Measurements from ENCODE around the gene SLC34A1.
"Not testable (repeated sequence)": the region's sequence is repeated elsewhere in the genome, so short reads cannot be mapped to it uniquely, and the experiment has no call there.

SLC34A1 gene, protein sequence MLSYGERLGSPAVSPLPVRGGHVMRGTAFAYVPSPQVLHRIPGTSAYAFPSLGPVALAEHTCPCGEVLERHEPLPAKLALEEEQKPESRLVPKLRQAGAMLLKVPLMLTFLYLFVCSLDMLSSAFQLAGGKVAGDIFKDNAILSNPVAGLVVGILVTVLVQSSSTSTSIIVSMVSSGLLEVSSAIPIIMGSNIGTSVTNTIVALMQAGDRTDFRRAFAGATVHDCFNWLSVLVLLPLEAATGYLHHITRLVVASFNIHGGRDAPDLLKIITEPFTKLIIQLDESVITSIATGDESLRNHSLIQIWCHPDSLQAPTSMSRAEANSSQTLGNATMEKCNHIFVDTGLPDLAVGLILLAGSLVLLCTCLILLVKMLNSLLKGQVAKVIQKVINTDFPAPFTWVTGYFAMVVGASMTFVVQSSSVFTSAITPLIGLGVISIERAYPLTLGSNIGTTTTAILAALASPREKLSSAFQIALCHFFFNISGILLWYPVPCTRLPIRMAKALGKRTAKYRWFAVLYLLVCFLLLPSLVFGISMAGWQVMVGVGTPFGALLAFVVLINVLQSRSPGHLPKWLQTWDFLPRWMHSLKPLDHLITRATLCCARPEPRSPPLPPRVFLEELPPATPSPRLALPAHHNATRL

DNA sequence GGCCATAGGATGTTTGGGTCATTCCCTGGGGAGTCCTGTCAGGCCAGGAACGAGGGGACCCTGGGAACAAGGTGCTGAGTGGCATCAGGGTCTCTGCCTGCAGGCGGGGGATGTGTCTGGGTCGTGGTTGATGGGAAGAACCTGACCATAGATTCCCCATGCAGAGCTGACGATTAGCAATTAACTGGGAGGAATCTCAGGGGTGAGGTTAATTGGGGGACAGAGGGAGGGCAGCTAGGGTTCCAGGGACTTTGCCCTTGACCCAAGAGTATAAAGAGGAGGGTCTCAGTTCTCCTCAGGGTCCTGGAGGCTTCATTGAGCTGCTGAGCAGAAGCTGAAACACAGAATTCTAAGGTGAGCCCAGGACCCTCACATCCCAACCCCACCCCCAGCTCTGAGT is at the start of gene SLC34A1:
SLC34A1 (plus strand) TSS at position 301 of the 400 bp plus-strand sequence. CDS start 1,308 bp downstream, outside the sequence.
- DNase-seq (ENCODE audit: low read depth), result no peak

DNA sequence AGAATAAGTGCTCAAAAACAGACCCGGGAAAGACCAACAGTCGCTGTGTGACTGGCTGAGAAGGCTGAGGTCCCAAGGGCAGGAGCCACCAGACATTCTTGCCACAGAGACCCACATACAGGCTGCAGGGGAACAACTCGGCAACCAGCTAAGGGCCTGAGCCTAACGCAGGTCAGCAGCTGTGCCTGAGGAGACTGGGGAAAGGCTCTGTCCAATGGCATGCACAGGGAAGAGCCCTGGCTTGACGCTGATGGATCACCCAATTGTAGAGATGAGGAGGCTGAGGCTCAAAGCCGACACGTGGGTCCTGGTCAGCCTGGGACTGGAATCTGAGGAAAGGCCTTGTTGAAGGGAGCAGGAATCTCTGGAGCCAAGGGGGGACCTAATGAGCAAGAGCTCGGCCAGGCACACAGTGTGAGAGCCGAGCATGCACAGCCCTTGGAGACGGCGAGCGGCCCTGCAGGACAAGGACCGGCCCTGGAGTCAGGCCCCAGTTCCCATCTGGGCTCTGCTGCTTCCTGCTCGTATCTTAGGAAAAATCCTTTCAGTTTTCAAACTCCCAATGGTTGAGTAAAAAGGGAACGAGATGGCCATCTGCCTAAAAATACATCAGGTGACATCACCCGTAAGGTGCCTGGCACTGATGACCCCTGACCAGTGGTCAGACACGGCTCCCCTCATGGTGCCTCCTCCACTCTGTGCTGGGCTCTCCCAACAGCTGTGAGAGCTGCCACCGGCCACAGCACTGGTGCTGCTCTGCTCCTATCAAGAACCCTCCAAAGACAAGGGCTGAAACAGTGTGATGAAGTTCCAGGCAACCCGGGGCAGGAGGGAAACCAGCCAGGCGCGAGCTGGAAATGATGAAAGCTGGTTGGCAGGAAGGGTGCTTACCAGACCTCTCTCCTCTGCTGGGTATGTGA is 49.2 kb upstream of the SLC34A1 start:
- no peak for DNase-seq (ENCODE audit: low read depth)

DNA sequence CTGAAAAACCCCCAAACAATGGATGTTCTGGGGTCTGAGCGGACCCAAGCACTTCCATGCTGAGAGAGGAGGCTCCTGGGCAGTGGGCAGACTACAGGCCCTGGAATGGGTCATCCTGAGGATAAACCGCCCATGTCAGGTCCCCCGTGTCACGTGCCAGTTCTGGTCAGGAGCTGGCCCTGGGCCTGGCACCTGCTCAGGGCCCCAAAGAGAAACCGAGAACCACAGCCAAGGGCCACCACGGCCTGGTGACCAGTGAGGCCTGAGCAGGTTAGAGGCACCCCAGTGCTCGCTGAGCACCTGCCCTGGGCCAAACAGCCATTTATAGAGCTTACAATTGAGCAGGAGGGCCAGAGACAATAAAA is 48.6 kb upstream of the SLC34A1 start:
- DNase-seq (ENCODE audit: low read depth), result no peak

DNA sequence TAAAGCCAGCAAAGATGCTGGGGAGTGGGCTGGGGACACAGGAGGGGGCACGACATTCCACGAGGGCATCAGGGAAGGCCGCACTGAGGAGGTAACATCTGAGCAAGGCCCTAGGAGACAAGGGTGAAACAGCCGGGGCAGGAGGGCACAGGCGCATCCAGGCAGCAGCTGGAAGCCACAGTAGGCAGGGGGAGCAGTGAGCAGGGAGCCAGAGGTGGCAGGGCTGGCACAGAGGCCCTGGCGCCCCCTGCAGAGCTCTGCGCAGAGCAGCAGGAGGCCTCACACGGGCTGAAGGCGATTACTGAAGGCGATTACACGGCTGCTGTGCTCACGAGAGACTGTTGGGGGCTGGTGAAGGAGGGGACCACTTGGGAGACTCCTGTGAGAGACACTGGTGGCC is 48.1 kb upstream of the SLC34A1 start:
- DNase-seq (ENCODE audit: low read depth), result no peak

DNA sequence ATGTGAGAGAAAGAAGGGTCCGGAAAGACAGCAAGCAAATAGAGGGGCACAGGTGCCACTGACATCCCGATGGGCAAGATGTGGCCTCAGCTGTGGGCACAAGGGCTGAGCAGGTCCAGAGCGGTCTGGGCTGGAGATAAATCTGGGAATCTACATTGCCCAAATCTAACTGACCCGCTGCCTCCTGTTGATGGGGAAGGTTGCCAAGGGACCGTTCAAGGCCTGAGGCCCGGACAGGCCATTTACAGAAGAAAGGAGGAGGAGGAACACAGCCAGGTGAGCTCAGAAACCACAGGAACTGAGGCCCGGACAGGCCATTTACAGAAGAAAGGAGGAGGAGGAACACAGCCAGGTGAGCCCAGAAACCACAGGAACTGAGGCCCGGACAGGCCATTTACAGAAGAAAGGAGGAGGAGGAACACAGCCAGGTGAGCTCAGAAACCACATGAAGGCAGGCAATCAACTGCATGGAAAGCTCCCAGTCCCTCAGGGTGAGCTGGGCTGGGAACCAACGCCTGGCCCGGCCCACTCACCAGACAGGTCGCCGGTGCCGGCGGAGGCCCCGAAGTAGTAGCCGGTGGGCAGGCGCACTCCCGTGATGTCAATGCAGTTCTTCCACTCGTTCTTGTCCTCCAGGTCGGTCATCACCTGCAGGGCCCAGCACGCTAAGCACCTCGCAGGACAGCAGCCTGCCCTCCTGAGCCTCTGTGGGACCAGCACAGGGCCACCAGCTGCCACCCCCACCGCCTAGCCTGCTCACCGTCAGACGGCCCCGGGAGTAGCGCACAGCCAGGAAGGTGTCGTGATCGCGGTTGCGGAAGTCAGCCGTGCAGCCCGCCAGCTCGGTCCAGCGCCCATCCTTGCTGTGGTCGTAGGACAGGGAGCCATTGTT is 47.4 kb upstream of the SLC34A1 start:
- no peak for DNase-seq (ENCODE audit: low read depth)

DNA sequence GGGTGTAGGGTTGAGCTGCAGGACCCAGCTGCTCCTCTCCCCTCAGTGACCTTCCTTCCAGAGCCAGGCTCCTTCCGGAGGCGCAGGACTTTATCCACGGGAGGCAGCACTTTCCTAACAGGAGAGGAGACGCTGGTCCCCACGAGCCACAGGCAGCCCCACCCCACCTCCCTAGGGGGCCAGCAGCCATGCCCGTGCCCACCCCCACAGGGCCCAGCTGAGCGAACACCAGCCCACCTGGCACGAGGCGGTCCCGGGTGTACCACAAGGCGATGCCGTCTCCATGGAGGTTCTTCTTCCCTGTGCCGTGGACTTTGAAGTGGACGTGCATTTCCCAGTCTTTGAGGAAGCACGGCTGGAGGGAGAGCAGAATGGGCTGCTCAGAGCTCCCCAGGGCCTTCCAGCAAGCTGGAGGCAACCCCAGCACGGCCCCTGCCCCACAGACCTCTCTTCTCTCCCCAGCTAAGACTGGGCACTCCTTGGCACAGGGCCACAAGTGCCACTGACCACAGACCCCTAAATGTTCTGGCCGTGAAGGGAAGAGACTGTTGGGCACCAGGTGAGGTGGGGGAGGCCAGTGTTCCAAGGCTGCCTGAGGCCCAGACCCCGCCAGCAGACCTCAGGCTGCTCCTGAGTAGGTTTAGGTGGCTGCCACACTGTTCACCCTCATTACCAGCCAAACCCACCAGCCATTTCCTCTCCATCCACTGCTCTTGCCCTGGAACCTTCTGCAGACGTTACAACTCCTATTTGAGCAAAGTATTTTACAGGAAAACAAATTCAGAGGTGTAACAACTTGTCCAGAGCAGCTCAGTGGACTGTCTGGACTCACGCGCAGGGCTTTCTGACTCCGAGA is 45.8 kb upstream of the SLC34A1 start:
- no peak for DNase-seq (ENCODE audit: low read depth)

DNA sequence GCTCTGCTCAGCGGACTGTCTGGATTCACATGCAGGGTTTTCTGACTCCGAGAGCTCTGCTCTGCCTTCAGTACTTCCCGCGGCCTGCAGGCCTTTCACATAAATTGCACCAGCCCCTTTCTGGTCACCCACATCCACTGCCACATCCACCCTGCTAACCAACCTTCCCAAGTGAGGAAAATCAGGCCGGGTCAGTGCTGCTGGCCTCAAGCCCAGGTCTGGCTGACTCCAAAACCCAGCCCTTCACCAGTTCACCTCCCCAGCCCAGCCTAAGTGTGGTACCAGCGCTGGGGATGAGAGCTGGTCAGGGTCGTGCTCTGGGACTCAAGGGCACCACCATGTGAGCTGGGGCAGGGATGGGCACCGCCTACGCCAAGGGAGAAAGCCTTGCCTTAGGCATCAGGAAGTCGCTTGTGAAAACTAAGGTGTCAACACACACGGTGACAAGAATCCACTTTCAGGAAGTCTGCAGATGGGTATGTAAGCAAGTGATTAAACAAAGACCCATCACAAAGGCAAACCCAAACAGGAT is 45.1 kb upstream of the SLC34A1 start:
- no peak for DNase-seq (ENCODE audit: low read depth)

DNA sequence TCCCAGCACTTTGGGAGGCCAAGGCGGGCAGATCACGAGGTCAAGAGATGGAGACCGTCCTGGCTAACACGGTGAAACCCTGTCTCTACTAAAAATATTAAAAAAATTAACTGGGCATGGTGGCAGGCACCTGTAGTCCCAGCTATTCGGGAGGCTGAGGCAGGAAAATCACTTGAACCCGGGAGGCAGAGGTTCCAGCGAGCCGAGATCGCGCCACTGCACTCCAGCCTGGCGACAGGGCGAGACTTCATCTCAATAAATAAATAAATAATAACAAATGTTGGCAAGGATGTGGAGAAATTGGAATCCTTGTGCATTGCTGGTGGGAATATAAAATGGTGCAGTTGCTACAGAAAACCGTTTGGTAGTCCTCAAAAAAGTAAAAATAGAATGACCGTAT is 41.2 kb upstream of the SLC34A1 start:
- DNase-seq (ENCODE audit: low read depth), result not testable (repeated sequence)

DNA sequence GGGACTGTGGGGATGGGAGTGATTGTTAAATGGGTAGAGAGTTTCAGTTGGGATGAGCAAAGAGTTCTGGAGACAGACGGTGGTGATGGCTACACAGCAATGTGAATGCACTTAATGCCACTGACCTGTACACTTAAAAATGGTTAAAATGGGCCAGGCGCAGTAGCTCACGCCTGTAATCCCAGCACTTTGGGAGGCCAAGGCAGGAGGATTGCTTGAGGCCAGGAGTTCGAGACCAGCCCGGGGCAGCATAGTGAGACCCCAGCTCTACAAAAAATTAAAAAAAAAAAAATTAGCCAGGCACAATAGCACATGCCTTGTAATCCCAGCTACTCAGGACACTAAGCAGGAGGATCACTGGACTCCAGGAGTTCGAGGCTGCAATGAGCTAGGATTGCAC is 40.5 kb upstream of the SLC34A1 start:
- no peak for DNase-seq (ENCODE audit: low read depth)

DNA sequence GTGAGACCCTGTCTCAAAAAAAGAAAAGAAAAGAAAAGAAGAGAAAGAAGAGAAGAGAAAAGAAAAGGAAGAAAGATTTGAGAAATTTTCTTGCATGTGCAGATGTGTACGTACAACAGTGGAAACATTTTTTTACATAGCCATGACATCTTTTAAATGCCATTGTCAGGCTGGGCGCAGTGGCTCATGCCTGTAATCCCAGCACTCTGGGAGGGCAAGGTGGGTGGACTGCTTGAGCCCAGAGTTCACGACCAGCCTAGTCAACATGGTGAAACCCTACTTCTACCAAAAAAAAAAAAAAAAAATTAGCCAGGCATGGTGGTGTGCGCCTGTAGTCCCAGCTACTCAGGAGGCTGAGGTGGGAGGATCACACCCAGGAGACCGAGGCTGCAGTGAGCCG is 39.3 kb upstream of the SLC34A1 start:
- DNase-seq (ENCODE audit: low read depth), result no peak

DNA sequence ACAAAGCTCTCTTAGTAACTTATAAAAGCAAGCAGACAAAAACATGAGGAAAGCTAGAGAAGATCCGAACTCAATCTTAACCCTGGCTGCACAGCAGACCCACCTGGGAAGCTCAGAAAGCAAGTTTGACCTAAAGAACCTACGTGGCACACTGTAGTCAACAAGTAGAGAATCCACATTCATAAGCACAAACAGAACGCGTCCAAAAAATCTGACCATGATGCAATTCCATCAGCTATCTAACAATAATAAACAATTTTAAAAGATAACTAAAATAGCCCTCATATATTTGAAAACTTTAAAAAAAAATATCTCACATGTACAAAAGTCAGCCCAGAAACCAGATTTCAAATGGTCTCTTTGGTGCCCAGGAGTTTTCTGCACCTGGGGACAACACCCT is 37.4 kb upstream of the SLC34A1 start:
- no peak for DNase-seq (ENCODE audit: low read depth)

DNA sequence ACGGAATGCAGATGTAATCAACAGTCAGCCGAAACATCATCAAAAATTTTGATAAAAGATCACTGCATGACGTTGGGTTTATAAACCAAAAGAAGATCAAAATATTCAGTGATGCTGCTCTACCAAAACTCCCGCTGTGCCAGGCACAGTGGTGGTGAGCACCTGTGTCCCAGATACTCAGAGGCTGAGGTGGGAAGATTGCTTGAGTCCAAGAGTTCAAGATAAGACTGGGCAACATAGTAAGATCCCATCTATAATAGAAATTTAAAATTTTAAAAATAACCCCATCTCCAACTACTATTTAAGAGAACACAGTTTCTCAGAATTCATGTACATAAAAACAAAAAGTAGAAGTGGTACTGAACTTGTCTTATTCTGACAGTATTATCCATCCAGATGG is 36.5 kb upstream of the SLC34A1 start:
- no peak for DNase-seq (ENCODE audit: low read depth)

DNA sequence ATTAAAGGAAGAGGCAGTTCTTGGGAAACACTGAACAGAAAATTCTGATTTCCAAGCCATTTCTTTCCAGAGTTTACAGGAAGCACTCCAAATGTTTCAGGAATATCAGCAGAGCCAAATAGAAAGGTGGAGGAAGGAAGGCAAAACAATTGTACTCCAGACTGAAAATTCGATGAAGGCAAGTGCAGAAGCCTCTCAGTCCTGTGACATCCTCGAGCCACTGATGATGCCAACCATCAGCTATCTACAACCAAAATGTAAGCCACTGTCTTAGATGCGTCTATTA is 34.9 kb upstream of the SLC34A1 start:
- DNase-seq (ENCODE audit: low read depth), result no peak

DNA sequence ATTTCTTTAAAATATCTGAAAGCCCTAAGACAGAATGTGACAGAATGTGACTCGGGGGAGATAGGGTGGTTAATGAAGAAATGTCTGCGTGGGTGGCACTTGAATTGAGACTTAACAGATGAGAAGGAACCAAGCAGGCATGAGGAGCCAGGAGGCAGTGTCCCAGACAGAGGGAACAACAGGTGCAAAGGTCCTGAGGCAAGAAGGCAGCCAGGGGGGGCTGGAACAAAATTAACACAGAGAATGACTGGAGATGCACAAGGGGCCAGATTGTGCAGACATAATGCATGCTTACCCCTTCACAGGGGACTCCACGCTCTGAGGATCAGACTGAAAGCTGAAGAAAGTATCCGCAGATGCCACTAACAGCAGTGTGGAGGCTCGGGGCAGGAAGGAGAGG is 34.5 kb upstream of the SLC34A1 start:
- DNase-seq (ENCODE audit: low read depth), result no peak

DNA sequence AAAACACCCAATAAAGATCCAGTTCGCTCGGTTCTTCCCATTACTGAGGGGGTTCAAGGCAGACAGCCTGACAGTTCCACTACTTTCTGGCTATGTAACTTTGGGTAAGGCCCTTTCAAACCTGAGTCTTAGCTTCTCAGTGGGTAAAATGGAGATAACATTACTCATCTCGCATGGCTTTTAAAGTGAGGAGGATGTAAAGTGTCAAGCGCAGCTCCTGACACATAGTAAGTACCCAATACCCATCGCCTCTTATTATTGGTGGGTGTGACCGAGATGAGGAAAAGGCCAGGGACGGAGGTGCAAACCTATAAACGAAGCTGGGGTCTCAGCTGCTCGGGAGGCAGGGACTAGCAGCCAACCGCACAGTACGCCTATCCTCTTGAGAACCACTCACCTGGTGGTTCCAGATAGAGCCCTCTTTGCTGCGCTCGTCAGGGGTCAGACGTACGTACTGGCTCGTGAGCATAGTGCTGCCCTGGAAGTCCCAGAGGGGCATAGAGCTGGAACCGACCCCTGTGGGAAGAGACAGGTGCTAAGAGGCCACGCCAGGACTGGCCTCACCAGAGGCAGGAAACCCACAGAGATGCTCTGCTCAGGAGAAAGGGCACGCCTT is 33.4 kb upstream of the SLC34A1 start:
- DNase-seq (ENCODE audit: low read depth), result no peak

DNA sequence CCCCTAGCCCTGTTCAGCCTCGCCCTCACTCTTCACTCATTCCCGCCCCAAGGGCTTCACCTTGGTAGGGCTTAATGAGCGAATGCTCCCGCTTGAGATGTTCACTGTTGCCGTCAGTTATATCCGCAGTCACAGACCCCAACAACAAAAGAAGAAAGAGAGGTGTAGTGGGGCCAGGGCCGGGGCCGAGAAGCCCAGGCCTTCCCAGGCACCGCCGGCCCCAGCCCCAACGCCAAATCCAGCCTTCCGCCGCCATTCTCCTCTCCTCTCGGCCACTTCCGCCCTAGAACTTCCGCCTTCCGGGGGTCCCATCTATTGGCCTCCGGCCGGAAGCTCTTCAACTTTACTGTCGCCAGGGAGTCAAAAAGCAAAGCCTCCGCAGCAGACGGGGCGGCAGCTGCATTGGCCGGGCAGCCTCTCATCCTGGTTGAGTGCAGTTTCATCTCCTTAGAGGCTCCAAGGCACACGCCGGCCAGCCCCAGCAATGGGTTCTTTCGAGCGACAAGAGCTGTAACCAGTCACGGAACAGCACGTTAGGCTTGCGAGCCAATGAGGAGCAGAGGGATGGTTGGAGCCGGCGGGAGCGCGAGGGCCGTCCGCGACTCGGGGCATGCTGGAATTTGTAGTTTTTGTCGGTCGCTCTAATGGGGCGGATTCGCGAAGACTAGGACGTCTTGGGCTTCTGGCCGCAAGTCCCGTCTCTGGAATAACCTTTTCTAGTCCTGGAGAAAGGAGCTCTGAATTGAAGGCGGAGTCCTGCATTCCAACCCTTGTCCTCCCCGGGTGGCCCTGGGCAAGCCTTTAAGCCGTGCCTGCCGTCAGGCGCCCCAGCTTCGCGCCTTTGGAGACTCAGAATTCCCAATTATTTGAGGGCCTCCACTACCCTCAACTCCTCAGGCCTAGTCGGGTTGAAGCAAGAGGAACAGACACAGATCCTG is 32.6 kb upstream of the SLC34A1 start, which contains the start of gene LMAN2:
LMAN2 (minus strand) TSS at position 277 of the 938 bp plus-strand sequence; CDS start at position 256, 21 bp downstream.
- DNase-seq (ENCODE audit: low read depth), result peak; percentile 83

DNA sequence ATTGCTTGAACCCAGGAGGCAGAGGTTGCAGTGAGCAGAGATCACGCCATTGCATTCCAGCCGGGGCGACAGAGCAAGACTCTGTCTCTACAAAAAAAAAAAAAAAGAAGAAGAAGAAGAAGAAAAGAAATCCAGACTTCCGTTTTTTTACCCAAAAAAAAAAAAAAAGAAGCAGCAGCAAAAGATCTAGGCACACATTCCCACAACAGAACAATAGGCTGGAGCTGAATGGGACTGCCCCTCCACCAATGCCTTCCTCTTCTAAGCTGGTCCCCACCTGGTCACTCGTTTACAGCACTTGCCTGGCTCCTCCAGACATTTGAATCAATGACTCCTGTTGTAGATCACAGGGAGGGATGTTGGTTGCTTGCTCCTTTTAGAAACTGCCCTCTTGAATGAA is 31.1 kb upstream of the SLC34A1 start:
- no peak for DNase-seq (ENCODE audit: low read depth)

DNA sequence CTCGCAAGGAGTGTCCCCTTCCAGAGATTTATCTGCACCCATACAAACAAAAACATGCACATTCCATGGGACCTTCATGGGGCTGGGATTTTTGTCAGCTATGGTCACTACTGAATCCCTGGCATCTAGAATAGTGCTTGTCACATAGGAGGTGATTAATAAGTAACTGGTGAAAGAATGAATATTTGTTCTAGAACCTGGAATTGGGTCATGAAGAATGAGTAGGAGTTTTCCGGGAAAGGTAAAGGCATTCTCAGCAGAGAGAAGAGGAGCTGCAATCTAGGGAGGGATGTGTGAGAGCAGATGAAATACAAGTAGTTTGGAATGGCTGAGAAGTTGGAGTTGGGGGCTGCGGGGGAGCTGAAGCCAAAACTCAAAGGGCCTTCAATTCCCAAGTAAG is 30.0 kb upstream of the SLC34A1 start:
- no peak for DNase-seq (ENCODE audit: low read depth)

DNA sequence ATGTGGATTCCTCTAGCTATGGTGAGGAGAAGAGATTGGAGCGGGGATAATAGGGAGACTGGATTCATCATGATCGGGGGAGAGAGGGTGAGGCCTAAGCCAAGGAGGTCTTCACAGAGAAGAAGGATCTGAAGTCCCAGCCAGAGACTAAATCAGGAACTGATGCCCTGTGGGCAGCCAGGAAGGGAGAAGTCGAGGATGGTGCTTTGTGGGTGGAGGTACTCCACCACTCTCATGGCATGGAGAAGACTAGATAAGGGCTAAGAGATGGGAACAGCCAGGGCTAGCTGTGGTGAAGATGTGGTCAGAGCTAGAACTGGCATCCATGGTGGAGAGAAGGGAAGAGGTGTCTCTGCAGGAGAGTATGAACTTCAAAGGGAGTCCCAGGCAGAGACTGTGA is 29.5 kb upstream of the SLC34A1 start:
- DNase-seq (ENCODE audit: low read depth), result no peak

Measured in stimulated activated CD4-positive, alpha-beta T cell treated with anti-CD3 and anti-CD28 coated beads, Interleukin-2, amount 100 ng/mL, for 4 hours (primary cell).